GM19328 (cell line): ENCODE measurements around the gene SLC6A15.

ENCODE experiments used
- ATAC-seq: cut with Tn5 transposase; IDR thresholded peaks from one replicate; pipeline ENCODE4 v1.9.1; 2021; ENCODE audit warnings: mild to moderate bottlenecking, moderate library complexity; ENCODE audit not compliant: unreplicated experiment

Gene SLC6A15

GRCh38 chr12:84810611-84811010 is 102.0 kb downstream of the SLC6A15 start:
- no peak for ATAC-seq
